ENCODE data around the gene ATP2B2. TPM values are rescaled to one million over a fixed set of nuclear protein-coding genes. Genes with fewer than 3 reads are reported as not detected.

Gene ATP2B2
- total and polyA plus RNA-seq, 5 experiments from 2014 or later: not detected

DNA sequence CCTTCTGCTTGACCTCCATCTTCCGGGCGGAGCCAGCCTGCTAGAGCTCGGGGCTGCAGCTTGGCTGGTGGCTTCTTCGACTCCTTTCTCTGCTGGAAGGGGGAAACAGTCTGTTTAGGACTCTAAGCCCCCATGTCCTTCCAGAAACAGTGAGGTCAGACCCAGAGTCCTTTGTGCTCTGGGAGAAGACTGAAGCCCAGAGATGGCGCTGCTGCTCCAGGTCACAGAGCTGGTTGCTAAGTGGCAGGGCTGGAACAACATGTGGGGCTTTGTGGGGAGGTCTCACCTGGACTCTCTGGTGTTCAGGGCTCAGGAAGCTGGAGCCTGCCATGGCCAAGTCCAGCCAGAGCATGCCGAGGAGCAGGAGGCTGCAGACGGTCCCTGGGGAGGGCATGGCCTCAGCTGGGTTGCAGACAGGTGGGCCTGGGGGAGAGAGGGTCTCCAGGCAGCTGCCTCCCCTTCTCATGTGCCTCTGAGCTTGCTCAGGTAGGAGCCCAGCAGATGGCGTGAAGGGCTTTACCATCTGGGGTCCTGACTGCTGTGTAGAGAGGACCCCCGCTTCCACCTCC is 215.5 kb downstream of the ATP2B2 start:
- Mint-ChIP-seq H3K9me3 (no peaks in the 10 kb centered on the region), H3K36me3 (peaks cover 0 to 32% (median 0%) of the 10 kb centered on the region in 3 donors), H3K27me3 (no peaks in the 10 kb centered on the region), H3K4me3 (no peak overlapping the region), H3K27ac (peak overlapping the region in 1 of 10 donors; percentile 43), H3K4me1 (peaks cover 15 to 25% (median 24%) of the 10 kb centered on the region in 4 donors)
- DNase-seq: no peak
- ATAC-seq: no peak
- POLR2A ChIA-PET: interaction anchor here (1.2 kb wide), 1 partner anchor 22 kb away, joined by 4 read pairs; no protein-coding TSS in a partner anchor

DNA sequence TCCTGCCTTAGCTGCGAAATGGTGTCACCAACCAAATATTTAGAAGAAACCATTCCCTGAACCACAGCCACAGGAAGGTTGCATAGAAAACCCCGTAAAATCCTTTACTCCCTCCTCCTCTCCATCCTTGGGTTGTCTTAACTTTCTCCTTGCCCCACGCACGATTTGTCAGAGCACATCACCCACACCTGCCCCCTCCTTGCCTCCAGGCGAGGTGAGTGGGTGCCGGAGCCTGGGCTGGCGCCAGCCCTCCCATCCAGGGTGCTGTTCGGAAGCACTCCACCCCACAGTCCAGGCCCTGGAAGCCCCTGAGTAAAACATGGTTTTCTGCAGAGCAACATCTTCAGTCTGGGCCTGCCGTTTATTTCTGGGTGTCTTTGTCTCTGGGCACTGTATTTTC is 216.3 kb downstream of the ATP2B2 start:
- Mint-ChIP-seq H3K27me3 (no peaks in the 10 kb centered on the region), H3K27ac (no peak overlapping the region), H3K9me3 (no peaks in the 10 kb centered on the region), H3K4me1 (peaks cover 17 to 33% (median 29%) of the 10 kb centered on the region in 4 donors), H3K4me3 (no peak overlapping the region), H3K36me3 (peaks cover 0 to 28% (median 0%) of the 10 kb centered on the region in 3 donors)
- POLR2A ChIA-PET: no interaction called here
- no peak for DNase-seq
- ATAC-seq: no peak

DNA sequence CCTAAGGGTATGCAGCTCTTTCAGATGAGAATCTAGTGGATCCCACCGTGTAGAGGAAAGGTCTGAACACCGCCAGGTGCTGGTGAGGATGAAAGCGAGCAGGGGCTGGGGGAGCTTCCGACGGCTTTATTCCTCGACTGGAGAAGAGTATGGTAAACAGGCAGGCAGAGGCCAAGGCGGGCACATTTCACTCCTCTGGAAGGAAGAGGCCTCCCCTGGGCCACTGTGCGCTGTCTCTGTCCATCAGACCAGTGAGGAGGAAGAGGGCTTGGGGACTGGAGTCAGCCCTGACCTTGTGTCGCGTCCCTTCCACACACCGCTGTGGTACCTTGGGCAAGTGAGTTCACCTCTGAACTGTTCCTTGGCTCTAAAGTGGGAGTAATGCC is 216.8 kb downstream of the ATP2B2 start:
- POLR2A ChIA-PET: interaction anchor here (0.5 kb wide), 1 partner anchor 17 kb away, joined by 3 read pairs; no protein-coding TSS in a partner anchor
- H3K4me3 Mint-ChIP-seq: no peak overlapping the region
- no peak for ATAC-seq
- no peak for DNase-seq
- H3K27me3 Mint-ChIP-seq: no peaks in the 10 kb centered on the region
- H3K4me1 Mint-ChIP-seq: peaks cover 15 to 36% (median 32%) of the 10 kb centered on the region in 4 donors
- no peak overlapping the region for H3K27ac Mint-ChIP-seq
- H3K9me3 Mint-ChIP-seq: no peaks in the 10 kb centered on the region
- peaks cover 0 to 29% (median 0%) of the 10 kb centered on the region in 3 donors for H3K36me3 Mint-ChIP-seq

DNA sequence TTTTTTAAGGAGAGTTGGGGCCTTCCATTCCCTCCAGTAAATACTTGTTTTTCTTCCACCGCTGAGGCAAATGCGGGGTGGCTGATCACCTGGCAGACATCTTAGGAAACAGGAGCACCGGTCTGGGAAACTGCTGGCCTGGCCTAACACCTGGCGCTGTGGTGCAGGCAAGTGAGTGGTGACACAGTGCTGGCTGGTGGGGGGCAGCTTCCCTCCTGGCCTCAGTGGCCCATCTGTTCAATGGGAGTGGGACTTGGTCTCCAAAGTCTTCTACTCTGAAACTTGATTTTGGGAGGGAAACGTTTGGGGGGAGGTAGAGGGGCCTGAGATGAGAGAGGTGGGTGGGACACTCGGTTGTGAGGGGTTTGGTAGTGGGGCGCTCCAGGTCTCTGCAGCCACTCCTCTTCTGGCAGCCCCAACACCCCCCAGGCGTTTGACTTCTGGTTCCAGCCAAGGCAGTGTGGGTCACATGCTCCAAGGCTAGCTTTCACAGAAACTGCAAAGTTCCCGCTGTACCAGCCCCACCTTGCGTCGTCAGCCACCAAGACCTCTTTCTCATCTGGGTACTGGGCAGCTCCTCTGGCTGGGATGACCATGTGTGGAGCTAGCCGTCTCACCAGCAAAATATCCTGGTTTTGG is 217.3 kb downstream of the ATP2B2 start:
- no peak for ATAC-seq
- peaks cover 0 to 34% (median 1%) of the 10 kb centered on the region in 3 donors for H3K36me3 Mint-ChIP-seq
- H3K9me3 Mint-ChIP-seq: no peaks in the 10 kb centered on the region
- POLR2A ChIA-PET: interaction anchor here (0.5 kb wide), 1 partner anchor 16 kb away, joined by 3 read pairs; no protein-coding TSS in a partner anchor
- H3K4me1 Mint-ChIP-seq: peaks cover 15 to 36% (median 30%) of the 10 kb centered on the region in 4 donors
- no peak for DNase-seq
- no peak overlapping the region for H3K4me3 Mint-ChIP-seq
- no peaks in the 10 kb centered on the region for H3K27me3 Mint-ChIP-seq
- H3K27ac Mint-ChIP-seq: peak overlapping the region in 1 of 10 donors; percentile 77

DNA sequence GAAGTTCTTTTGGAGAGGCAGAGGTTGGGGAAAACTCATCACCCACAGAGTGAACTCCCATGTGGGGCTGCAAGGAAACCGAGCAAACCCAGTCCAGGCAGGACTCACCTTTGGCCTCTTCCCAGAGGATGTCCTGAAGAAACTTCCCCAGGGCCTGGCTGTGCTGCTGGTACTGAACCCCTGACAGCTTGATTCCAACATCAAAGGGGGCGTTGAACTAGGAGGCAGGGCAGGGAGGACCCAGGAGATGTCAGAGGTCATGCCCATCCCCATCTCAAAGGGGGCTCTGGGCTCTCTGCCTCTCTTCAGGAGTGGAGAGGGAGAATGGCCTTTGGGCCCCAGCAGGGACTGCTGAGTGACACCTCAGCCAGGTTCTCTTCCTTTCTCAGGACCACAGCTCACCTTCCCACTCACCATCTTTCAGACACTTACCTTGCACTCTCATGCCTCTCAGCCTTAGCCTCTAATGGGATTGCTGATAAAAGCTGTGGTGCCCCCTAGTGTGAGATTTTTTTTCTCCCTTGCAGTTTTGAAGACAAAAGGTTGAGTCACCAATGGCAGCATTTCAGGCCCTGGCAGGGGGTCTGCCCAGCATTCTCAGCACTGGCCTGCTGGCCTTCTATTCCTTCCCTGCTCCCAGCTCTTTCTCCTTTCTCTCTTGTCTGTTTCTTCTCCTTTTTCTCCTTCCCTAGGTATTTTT is 218.6 kb downstream of the ATP2B2 start:
- H3K27me3 Mint-ChIP-seq: no peaks in the 10 kb centered on the region

DNA sequence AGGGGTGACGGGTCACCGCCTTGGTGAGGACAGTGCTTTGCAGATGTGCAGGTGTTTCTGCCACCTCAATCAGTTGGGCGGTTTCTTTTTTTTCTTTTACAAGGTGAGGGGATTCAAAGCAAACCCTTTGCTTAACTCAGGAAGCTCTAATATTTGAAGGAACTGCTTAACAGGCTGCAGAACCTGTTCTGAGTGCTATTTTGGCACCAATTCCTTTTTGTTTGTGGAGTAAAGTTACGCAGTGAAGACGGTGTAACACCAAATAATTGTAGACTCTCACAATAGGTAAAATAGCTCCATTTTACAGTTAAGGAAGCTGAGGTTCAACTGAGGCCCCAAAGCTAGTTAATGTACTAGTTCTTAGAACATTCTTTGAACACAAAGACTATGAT is 219.3 kb downstream of the ATP2B2 start:
- POLR2A ChIA-PET: interaction anchor here (0.8 to 1.6 kb wide), 2 partner anchors 16 to 87 kb away, joined by 3 to 4 read pairs; no protein-coding TSS in a partner anchor
- no peaks in the 10 kb centered on the region for H3K9me3 Mint-ChIP-seq
- peak overlapping the region in 1 of 10 donors; percentile 12 for H3K4me3 Mint-ChIP-seq
- no peaks in the 10 kb centered on the region for H3K27me3 Mint-ChIP-seq
- peaks cover 0 to 40% (median 1%) of the 10 kb centered on the region in 3 donors for H3K36me3 Mint-ChIP-seq
- DNase-seq: no peak
- no peak for ATAC-seq
- peaks cover 13 to 29% (median 20%) of the 10 kb centered on the region in 4 donors for H3K4me1 Mint-ChIP-seq
- H3K27ac Mint-ChIP-seq: peak overlapping the region in 1 of 10 donors; percentile 28

More for the DNA sequence above, 218.6 kb downstream of the ATP2B2 start:
- peak in 3 of 10 donors; percentile 33 to 67 (median 61) for DNase-seq
- ATAC-seq: peak; percentile 42 to 54
- Mint-ChIP-seq H3K9me3 (no peaks in the 10 kb centered on the region), H3K36me3 (peaks cover 0 to 37% (median 1%) of the 10 kb centered on the region in 3 donors), H3K4me3 (peak overlapping the region in 1 of 10 donors; percentile 12), H3K4me1 (peaks cover 13 to 29% (median 23%) of the 10 kb centered on the region in 4 donors), H3K27ac (peak overlapping the region in 6 of 10 donors; percentile 8 to 67 (median 56))
- POLR2A ChIA-PET: interaction anchor here (0.6 to 1.6 kb wide), 2 partner anchors 16 to 143 kb away, joined by 3 to 4 read pairs; no protein-coding TSS in a partner anchor

DNA sequence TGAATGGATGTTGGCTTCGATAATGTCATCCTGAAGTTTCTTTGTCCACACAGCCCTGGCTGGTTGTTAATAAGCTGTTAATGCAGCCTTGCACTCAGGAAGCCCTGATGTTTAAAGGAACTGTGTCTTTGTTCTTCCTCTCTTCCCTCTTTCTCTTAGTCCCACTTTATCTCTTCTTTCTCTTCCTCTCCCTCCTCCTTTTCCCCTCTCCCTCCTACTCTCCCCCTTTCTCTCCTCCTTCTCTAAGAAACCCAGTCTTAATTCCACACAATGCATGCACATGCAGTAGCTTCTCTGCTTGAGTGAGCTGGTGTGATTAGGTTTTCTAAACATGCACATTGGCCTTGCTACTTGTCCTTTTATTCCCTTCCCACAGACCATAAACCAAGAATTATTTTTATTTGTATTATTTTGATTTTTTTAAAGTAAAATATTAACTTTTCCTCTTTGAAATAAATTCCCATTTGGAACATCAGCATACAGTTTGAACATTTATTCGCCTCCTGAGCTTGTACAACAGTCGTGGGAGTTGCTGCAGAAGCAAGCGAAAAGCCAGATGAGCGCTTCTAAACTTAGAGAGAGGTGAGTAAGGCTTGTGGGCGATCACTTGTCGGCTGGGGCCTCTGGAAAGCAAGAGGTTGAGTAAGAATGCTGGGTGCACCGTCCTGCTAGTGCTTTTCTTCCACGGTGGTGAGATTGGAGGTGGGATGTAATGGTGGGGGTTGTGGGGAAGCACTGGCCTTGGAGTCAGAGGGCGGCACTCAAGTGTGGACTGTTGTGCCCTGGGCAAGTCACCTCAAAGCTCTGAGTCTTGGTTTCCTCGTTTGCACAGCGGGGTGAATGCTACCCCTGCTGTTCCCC is 219.9 kb downstream of the ATP2B2 start:
- H3K4me3 Mint-ChIP-seq: no peak overlapping the region
- no peaks in the 10 kb centered on the region for H3K9me3 Mint-ChIP-seq
- ATAC-seq (no peak), DNase-seq (no peak)
- H3K4me1 Mint-ChIP-seq: peaks cover 13 to 29% (median 20%) of the 10 kb centered on the region in 4 donors
- POLR2A ChIA-PET: interaction anchor here (0.8 kb wide), 1 partner anchor 86 kb away, joined by 4 read pairs; no protein-coding TSS in a partner anchor
- H3K36me3 Mint-ChIP-seq: peaks cover 0 to 46% (median 1%) of the 10 kb centered on the region in 3 donors
- no peaks in the 10 kb centered on the region for H3K27me3 Mint-ChIP-seq
- H3K27ac Mint-ChIP-seq: peak overlapping the region in 7 of 10 donors; percentile 14 to 92 (median 55)

DNA sequence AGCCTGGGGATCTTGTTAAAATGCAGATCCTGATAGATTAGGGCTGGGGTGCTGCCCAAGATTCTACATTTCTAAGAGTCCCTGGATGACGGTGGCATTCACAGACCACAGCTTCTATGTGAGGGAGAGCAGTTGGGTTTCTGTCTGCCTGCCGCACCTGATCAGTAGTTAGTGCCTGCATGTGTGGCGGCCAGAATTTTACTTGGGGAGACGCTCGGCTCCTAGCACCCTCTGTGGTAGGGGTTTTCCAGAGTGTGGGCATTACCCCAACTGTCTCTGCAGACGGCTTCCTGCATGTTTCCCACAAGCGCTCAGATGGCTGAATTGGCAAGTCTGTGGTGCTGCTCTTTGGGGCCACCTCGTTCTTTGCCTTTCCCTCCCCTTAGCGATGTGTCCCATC is 220.9 kb downstream of the ATP2B2 start:
- H3K4me1 Mint-ChIP-seq: peaks cover 13 to 36% (median 22%) of the 10 kb centered on the region in 4 donors
- no peaks in the 10 kb centered on the region for H3K27me3 Mint-ChIP-seq
- peaks cover 0 to 56% (median 1%) of the 10 kb centered on the region in 3 donors for H3K36me3 Mint-ChIP-seq
- H3K27ac Mint-ChIP-seq: peak overlapping the region; percentile 15 to 92 (median 52)
- H3K4me3 Mint-ChIP-seq: peak overlapping the region in 2 of 10 donors; percentile 9 to 20
- DNase-seq: peak in 3 of 10 donors; percentile 15 to 30 (median 15)
- ATAC-seq: peak; percentile 69 to 82
- POLR2A ChIA-PET: no interaction called here
- H3K9me3 Mint-ChIP-seq: no peaks in the 10 kb centered on the region

DNA sequence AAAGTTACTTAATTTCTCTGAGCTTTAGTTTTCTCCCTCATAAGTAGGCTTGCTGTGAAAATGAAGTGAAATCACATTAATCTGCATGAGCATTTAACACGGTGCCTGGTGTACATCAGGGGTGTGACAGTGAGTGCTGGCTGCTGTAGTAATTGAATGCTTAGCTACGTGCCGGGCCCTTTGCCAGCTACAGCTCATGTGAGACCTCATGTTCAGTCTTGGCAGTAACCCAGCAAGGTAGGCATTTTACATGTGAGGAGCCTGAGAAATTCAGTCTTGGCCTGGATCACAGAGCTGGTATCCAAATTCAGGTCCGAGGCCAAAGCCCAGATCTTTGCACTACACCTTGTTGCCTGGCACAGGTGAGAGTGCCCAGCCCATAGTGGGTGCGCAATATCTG is 221.7 kb downstream of the ATP2B2 start:
- Mint-ChIP-seq H3K27me3 (no peaks in the 10 kb centered on the region), H3K9me3 (no peaks in the 10 kb centered on the region), H3K4me3 (no peak overlapping the region), H3K4me1 (peaks cover 13 to 36% (median 22%) of the 10 kb centered on the region in 4 donors), H3K36me3 (peaks cover 0 to 61% (median 1%) of the 10 kb centered on the region in 3 donors), H3K27ac (peak overlapping the region in 6 of 10 donors; percentile 7 to 55 (median 30))
- POLR2A ChIA-PET: interaction anchor here (1.0 to 1.4 kb wide), 3 partner anchors 9 to 89 kb away, joined by 4 to 7 read pairs (median 5); partner anchors contain the start of gene TATDN2
- DNase-seq: no peak
- no peak for ATAC-seq

DNA sequence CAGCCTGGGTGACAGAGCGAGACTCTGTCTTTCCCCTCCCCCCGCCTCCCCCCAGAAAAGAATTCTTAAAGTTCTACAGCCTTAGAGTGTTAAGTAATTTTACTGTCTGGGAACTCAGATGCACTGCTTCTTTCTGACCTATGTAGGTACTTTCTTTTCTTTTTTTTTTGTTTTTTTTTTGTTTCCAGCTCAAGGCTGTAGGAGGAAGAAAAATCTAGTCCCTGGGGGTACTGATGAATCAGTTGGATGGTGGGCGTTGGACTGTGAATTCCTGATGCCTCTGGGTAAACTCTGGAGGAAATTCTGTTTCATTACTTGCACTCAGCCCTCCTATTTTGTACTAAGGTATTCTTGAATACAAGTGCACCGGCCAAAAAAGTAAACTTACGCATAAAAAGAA is 223.4 kb downstream of the ATP2B2 start:
- H3K27me3 Mint-ChIP-seq: no peaks in the 10 kb centered on the region
- no peak for DNase-seq
- H3K36me3 Mint-ChIP-seq: peaks cover 0 to 68% (median 1%) of the 10 kb centered on the region in 3 donors
- no peak overlapping the region for H3K4me3 Mint-ChIP-seq
- H3K9me3 Mint-ChIP-seq: no peaks in the 10 kb centered on the region
- POLR2A ChIA-PET: interaction anchor here (0.7 to 1.0 kb wide), 2 partner anchors 256 to 379 kb away, joined by 3 read pairs; partner anchors contain the start of gene FANCD2
- no peak for ATAC-seq
- H3K4me1 Mint-ChIP-seq: peaks cover 15 to 39% (median 27%) of the 10 kb centered on the region in 4 donors
- H3K27ac Mint-ChIP-seq: peak overlapping the region in 4 of 10 donors; percentile 33 to 75 (median 54)

DNA sequence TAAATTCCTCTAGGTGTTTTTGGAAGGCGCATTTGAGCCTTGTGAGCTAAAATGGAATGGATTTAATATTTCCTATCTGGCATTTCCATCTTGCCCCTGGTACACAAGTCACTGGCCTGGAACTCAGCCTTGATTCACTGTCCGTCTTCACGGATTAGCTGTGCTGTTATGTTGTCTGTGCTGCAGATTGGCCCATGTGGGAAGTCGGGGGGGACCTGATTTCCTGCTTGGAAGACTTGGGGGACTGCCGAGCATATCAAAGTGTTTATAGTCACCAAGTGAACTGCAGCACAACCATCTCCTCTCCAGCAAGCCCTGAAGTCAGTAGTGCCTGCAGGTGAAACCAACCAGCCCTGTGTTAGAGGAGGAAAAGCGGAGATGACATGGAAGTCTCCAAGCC is 224.8 kb downstream of the ATP2B2 start:
- peaks cover 15 to 36% (median 30%) of the 10 kb centered on the region in 4 donors for H3K4me1 Mint-ChIP-seq
- H3K27ac Mint-ChIP-seq: peak overlapping the region in 2 of 10 donors; percentile 38 to 63
- ATAC-seq: no peak
- H3K36me3 Mint-ChIP-seq: peaks cover 0 to 81% (median 1%) of the 10 kb centered on the region in 3 donors
- no peak for DNase-seq
- POLR2A ChIA-PET: interaction anchor here (0.6 kb wide), 1 partner anchor 294 kb away, joined by 5 read pairs; the partner anchor contains the start of gene EMC3
- no peak overlapping the region for H3K4me3 Mint-ChIP-seq
- H3K9me3 Mint-ChIP-seq: no peaks in the 10 kb centered on the region
- H3K27me3 Mint-ChIP-seq: no peaks in the 10 kb centered on the region

Data from naive thymus-derived CD8-positive, alpha-beta T cell (primary cell).